Sciatic nerve (tissue), 2 donors: ENCODE data around the gene RAP1GDS1. TPM values are rescaled to one million over a fixed set of nuclear protein-coding genes. Genes with fewer than 3 reads are reported as not detected.
"Not testable (repeated sequence)": the region's sequence is repeated elsewhere in the genome, so short reads cannot be mapped to it uniquely, and the experiment has no call there.

Experiments
- ATAC-seq: fragments of 200-7000 bp; cut with Tn5 transposase; one replicate; pipeline ENCODE4 v1.9.1; 2020; ENCODE audit warnings: mild to moderate bottlenecking, moderate library complexity
- DNase-seq: peaks from one replicate; pipeline ENCODE4 v3.0.0-alpha.2; 2020; ENCODE audit warnings: low spot score
- intact Hi-C: fragments of 100-400 bp; cut with DNase I; formaldehyde crosslinking; loops from one replicate; pipeline ENCODE4 v1.14.2; 2022
- total RNA-seq: library from RNA; stranded (reverse); fragmentation: NEBNext Ultra II Directional; extraction: Animal tissue kit (Norgen Biotek cat#: 25700); gene quantifications from one replicate; pipeline ENCODE4 v1.2.1, GENCODE V29; 2021
- donor health status: DM: no; HTN: no; CAD: no.
- donor health status: DM: no; HTN: no; CAD: no.

The RAP1GDS1 gene
- total RNA-seq, 1 donor from 2014 or later = 96.5 TPM

DNA sequence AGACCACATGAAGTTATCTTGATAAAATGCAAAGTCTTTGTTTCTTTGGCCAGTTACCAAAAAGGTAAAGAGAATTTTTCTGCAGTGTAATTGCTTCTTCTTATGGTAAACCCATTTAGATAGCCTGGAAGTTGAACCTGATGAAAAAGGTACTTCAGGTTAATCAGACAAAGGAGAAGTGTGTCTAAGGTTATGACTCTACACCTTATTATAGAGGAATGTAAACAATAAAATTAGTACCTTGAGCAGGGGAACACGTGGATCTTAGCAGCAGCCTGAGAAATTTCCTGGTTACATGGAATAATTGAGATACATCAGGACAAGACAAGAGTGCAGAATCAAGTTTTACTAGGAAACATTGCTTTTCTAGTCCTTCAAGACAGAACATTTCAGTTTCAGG is 70.8 kb downstream of the RAP1GDS1 start:
- DNase-seq (no peak), ATAC-seq (no peak)
- intact Hi-C loops = no loop called here

DNA sequence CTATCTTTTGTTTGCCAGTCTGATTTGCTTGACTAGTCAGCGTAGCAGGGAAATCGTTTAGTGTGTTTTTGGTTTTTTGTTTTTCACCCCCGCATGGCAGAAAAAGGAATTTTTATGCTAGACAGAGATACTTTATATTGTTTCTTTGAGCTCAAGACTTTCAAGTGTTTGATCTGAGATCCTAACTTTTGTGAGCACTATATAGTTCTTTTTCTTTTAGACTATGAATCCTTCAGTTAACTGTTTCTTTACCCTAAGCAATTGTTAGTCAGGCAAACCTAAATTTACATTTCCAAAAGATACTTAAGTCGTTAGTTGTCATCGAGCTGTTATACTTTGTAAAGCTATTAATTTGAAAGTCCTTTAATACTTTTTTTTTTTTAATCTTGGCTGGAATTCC is 73.3 kb downstream of the RAP1GDS1 start:
- intact Hi-C loops = no loop called here
- no peak for ATAC-seq

DNA sequence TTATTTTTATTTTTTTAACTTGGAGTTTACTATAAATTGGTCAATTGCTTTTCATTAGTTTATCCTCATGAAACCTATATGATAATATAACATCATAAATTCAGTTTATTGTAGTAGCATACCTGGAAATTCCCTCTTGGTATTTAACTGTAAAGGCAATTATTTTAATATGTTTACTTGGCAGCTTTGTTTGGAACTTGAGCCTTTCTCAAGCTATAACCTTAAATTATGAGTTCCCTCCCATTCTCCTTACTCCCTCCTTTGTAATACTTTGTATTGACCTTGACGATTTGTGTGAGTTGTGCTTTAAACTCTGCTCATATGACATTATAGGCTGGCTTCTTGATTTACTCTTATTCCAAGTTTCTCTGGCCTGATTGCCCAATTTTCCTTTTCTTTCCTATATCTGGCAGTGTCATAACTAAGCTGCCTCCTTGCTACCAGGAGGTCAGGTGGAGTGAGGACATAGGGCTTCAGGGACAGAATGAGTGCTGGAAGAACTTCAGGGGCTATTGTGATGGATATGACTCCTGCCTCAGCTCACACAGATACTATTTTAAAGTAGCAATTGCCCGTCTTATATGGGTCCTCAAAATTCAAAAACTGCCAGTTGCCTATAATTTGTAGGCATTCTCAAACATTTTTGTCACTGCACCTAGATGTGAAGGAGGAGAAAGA is 77.7 kb downstream of the RAP1GDS1 start:
- ATAC-seq (no peak), DNase-seq (no peak)
- intact Hi-C loops = no loop called here

More for the DNA sequence above, 73.3 kb downstream of the RAP1GDS1 start:
- DNase-seq = no peak

DNA sequence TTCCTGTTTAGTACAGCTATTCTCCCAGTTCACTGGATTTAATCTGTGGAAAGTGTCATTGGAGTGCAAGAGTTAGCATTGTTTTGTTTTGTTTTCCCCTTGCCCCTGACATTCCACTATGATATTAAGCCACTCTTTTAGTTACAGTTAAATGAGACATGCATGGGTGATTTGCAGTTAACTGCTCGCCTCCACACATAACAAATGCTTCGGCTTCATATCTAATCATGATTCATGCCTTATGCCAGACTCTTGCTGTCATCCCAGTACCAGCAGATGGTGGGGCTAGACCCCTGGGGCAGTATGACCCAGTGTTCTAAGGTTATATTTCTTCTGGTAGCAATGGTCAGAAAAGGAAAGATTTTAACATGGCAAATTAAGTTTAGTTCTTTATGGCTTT is 80.1 kb downstream of the RAP1GDS1 start:
- intact Hi-C loops = no loop called here
- no peak for DNase-seq
- ATAC-seq = no peak

DNA sequence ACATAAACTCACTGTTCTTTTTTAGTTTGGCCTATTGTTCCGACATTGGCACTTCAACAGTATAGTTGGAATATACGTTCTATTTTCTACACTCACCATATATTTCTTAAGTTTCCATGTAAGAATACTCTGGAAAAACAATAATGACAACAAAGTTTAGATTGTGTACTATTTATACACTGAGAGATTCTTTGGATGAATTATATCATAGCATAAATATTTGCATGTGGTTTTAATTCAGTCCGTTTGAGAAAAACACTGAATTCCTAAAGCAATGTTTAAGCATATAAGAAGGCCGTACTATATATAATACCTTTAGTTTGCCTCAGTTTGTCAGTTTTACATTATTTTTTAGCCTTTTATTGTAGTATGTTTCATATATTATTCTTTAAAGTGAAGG is 82.4 kb downstream of the RAP1GDS1 start:
- DNase-seq (no peak), ATAC-seq (no peak)
- intact Hi-C loops = no loop called here

DNA sequence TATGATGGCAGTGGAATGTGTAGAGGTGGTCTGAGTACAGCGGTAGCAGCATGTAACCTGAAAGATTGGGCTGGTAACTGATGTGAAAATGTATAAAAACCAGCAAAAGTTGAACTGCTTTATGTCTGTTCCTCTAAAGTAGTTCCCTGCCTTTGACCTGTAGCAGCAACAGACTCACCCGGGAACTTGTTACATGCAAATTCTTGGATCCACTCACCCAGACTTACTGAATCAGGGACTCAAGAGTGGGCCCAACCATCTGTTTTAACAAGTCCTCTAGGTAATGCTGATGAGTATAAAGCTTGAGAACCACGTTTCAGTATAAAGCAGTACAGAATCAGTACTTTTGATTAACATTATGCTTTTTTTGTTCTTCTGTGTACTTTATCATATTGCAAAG is 84.7 kb downstream of the RAP1GDS1 start:
- intact Hi-C loops = no loop called here
- ATAC-seq (no peak), DNase-seq (no peak)

DNA sequence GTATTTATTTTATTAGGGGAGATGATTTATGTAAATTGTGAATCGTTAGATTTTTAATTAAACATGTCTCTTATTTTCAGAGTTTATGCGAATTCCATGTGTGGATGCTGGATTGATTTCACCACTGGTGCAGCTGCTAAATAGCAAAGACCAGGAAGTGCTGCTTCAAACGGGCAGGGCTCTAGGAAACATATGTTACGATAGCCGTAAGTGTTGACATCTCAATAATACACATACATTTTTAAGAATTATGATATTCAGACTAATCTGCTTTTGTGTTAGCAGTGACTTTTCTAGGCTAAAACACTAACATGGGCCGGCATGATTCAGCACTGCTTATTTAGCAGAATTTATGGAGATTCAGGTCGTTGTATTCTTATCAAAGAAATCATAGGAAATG is 91.2 kb downstream of the RAP1GDS1 start:
- ATAC-seq (no peak), DNase-seq (no peak)
- intact Hi-C loops = no loop called here

DNA sequence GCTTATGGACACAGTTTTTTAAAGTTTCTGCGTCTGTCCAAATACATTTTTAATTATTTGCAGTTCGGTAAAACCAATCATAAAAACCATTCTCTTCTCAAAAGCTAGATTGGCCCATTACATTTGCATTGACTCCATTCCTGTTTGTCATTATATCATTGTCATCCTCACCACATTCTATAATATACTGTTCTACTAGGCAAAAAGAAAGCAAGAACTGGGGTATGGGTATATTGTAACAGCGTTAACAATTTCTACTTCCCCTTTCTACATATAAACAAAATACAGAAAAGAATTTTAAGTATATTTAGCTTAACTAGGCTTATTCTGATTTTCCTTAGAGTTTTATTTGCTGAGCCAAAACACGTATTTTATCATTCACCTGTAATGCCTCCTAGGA is 91.8 kb downstream of the RAP1GDS1 start:
- intact Hi-C loops = no loop called here
- no peak for ATAC-seq
- no peak for DNase-seq

DNA sequence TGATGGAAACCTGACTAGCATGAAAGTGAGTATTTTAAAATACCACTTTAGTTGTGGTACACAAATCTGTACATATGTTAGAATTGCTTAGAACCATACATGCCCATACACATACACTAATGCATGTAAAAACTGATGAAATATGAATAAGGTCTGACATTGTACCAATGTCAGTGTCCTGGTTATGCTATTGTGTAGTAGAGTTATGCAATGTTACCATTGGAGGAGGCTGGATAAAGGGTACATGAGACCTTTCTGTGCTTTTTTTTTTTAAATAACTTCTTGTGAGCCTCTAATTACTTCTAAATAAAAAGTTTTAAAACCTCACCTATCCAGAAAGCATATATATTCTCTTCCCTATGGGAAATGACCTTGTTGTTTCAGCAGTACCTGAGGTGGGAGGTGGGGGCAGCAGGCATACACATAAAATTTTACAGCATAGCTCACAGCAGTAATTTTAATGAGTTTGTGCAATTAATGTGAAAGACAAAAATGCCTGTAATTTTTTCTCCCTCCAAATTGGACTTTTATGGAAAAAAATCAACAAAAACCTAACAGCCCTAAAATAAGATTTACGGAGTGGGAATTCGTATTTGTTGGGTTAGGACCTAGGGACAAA is 97.6 kb downstream of the RAP1GDS1 start:
- ATAC-seq = no peak
- intact Hi-C loops = no loop called here
- no peak for DNase-seq

DNA sequence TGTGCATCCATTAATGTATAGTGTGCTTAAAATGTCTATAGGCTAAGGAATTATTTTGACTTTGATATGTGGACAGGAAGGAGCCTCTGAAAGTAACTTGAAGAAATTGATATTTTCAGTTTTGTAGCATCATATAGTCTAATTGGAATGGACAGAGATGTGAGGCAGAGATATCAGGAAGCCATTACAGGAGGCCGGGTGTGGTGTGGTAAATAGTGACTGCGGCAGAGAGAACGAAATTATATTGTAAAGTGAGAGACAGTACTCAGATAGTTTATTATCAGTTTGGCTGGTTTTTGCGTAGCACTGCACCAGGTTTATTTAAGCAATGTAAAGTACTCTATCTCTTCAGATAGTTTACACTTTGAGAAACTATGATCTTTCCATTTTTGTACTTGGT is 98.5 kb downstream of the RAP1GDS1 start:
- ATAC-seq = no peak
- DNase-seq = no peak
- intact Hi-C loops = no loop called here

DNA sequence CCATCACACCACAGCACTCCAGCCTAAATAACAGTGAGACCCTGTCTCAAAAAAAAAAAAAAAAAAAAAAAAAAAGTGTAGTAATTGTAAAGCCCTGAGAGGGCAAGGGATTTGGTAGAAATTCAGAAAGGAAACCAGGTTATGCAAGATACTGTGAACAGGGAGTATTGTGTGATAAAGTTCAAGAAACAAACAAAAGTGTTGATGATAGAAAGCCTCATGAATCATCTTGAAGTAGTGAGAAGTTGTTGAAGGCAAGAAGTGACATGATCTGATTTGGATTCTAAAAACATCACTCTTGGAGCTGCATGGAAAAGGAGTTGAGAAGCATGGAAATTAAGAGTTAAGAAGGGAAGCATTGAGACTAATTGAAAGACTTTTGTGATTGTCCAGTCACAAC is 102.2 kb downstream of the RAP1GDS1 start:
- intact Hi-C loops = no loop called here
- DNase-seq (no peak), ATAC-seq (no peak)

DNA sequence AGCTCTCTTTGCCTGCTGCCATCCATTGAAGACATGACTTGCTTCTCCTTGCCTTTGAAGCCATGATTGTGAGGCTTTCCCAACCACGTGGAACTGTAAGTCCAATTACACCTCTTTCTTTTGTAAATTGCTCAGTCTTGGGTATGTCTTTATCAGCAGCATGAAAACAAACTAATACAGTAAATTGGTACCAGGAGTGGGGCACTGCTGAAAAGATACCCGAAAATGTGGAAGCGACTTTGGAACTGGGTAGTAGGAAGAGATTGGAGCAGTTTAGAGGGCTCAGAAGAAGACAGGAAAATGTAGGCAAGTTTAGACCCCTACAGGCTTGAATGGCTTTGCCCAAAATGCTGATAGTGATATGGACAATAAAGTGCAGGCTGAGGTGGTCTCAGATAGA is 105.1 kb downstream of the RAP1GDS1 start:
- DNase-seq, ATAC-seq, intact Hi-C loops: not testable (repeated sequence)

DNA sequence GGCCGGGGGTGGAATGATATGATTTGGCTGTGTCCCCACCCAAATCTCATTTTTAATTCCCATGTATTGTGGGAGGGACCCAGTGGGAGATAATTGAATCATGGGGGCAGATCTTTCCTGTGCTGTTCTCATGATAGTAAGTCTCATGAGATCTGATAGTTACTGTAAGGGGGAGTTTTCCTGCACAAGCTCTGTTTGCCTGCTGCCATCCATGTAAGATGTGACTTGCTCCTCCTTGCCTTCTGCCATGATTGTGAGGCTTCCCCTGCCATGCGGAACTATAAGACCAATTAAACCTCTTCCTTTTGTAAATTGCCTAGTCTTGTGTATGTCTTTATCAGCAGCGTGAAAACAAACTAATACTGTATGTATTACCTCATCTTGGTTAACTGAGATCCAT is 106.8 kb downstream of the RAP1GDS1 start:
- intact Hi-C loops, ATAC-seq, DNase-seq: not testable (repeated sequence)

DNA sequence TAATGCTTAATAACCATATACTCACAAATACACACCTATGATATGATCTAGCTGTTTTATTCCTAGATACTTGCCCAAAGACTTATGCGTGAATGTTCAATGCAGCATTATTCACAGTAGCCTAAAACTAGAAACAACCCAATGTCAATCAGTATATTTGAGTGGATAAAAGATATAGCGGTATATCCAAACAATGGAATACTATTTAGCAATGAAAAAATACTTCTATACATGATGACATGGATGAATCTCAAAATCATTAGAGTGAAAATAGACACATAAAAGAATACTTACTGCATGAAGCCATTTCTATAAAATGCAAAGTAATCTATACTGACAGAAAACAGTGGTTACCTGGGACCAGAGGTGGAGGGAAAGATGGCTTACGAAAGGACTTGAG is 108.1 kb downstream of the RAP1GDS1 start:
- intact Hi-C loops = no loop called here
- DNase-seq = no peak
- no peak for ATAC-seq

DNA sequence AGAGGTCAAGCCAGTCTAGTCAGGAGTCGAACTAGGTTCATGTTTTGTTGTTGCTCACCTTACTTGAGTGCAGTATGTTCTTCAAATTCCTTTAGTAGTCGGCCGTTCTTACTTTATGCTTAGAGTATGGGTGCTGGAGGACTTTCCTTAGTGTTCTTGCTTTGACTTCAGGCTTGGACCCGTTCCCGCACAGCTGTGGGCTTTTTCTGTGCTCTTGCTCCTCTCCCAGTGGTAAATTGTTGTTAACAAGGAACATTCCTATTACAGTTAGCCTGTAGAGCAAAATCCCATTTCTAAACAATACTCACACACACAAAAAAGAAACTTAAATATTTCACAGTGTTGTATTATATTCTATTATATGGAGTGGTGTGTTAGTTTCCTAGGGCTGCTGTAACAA is 113.5 kb downstream of the RAP1GDS1 start:
- intact Hi-C loops = no loop called here
- ATAC-seq = no peak
- DNase-seq = no peak

DNA sequence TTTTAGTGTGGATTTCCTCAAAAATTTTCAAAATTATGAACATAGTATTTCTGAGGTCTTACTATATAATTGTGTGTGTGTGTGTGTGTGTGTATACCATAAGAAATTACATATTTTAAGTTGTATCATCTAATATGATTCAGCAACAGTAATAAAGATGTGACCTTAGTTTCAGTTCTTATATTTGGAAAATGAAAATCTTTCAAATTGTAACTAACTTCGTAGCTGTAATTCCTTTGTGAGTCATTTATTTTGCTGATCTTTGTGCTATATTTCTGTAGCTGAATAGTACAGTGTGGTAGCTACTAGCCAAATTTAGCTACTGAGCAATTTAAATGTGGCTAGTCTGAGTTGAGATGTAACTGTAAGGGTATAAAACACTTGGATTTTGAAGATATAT is 116.4 kb downstream of the RAP1GDS1 start:
- ATAC-seq (no peak), DNase-seq (no peak)
- intact Hi-C loops = no loop called here

DNA sequence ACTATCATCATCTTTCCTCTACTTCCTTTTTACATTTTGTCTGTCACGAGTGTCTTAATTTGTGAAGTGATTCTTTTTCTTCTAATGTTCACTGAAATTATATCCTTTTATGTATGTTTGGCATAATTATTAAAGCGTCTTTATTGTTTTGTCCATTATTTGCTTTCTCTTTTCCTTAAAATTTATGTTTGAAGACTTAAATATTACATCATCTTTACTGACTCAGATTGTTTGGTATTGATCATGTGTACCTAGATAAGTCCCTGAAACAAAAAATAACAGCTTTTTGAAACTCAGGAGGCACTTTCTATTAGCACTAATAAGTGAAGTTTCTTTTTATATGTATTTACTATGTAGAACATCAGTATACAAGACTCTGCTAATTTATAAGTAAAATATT is 120.1 kb downstream of the RAP1GDS1 start:
- DNase-seq = no peak
- no peak for ATAC-seq
- intact Hi-C loops = no loop called here

DNA sequence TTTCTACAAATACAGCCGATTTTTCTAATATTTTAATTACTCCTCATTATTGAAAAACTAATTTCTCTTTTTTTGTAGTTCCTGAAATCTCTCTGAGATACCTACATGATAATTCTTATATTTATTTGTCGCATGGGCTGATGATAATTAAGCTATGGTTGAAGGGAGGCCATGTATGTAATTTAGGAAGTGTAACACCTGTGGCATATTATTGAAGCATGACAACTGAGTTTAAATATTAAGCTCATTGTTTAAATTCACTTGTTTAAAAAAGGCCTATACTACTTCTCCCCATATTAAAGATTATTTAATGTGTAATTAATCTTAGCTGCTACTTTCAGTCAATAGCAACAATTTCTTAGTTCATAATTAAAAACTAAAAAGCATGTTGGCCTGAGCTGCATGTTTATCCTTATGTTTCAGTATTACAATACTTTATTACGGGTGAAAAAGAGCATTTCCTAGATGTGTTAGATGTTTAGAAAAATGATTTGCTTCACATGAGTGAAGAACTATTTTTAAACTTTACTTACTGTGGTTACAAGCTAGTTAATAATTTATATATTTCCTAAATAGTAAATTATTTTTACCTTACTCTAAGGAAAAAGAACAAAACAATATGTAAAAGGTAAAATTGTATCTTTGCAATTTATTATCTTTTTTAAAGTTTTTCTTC is 122.4 kb downstream of the RAP1GDS1 start:
- DNase-seq = no peak
- intact Hi-C loops = no loop called here
- ATAC-seq = no peak

DNA sequence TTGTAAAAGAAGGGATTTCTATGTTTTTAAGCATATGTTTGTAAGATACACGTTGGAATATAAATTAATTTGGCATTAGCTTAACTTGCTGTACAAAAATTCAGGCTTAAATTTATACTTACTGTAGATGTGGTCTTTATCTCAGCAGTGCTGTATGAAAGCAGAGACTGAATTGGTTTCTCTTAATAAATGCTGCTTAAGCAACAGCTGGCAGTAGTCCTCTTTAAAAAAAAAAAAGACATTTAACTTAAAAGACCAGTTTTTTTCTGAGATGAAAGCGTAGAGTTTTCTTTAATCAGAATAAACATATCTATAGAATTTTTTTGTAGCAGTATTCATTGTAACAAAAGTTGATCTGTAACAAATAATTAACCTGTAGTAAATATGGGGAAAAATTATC is 124.6 kb downstream of the RAP1GDS1 start:
- DNase-seq (no peak), ATAC-seq (no peak)
- intact Hi-C loops = no loop called here

DNA sequence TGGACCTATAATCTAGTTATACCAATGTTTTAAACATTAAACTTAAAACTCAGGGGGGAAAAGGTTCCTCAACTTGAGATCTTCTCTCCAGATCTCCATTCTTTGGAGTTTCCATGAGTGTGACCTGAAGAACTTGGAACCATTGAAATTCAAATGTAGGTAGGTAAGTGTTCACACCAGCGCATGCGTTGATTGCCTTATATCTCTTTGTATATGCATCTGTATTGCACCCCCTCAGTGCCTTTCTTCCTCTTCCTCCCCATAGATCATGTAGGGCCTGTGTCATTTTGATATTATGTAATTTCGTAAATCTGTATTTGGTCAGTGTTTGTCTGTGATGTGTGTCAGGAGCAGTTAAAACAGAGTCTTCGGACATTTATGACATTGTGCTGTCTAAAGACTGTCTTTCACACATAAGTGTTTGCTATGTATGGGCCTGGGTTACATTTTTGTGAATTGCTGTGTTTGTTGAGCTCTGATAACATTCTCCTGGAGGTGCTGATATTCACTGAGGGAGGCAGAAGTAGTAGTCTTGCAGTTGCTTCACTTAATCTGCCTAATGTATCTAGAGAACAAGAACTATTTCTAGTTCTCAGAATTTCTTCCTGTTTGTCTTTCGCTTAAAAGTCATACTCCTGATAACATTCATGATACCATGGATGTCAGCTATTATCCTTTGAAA is 126.3 kb downstream of the RAP1GDS1 start:
- DNase-seq (no peak), ATAC-seq (no peak)
- intact Hi-C loops = no loop called here
